ENCODE results near the gene LSM10. TPM values are rescaled to one million over a fixed set of nuclear protein-coding genes. Genes with fewer than 3 reads are reported as not detected.

The LSM10 gene
- total and polyA plus RNA-seq, 2 donors (not counting 1 experiment from before 2014, with no cell fraction given): 19.2 to 33.5 TPM

GRCh38 chr1:36417931-36418330, 20.2 kb upstream of the LSM10 start:
- H3K36me3 ChIP-seq (ENCODE audit: control insufficient read depth, insufficient read depth, low read length): no peaks in the 10 kb centered on the region
- no peaks in the 10 kb centered on the region for H3K9me3 ChIP-seq (ENCODE audit: control insufficient read depth, insufficient read depth, low read depth, low read length)
- no peaks in the 10 kb centered on the region for H3K27me3 ChIP-seq (ENCODE audit: control insufficient read depth, insufficient read depth, low read length)
- H3K4me2 ChIP-seq (ENCODE audit: extremely low read depth, insufficient read depth, low read length): no peak overlapping the region
- TF ChIP-seq, protein P1, sequence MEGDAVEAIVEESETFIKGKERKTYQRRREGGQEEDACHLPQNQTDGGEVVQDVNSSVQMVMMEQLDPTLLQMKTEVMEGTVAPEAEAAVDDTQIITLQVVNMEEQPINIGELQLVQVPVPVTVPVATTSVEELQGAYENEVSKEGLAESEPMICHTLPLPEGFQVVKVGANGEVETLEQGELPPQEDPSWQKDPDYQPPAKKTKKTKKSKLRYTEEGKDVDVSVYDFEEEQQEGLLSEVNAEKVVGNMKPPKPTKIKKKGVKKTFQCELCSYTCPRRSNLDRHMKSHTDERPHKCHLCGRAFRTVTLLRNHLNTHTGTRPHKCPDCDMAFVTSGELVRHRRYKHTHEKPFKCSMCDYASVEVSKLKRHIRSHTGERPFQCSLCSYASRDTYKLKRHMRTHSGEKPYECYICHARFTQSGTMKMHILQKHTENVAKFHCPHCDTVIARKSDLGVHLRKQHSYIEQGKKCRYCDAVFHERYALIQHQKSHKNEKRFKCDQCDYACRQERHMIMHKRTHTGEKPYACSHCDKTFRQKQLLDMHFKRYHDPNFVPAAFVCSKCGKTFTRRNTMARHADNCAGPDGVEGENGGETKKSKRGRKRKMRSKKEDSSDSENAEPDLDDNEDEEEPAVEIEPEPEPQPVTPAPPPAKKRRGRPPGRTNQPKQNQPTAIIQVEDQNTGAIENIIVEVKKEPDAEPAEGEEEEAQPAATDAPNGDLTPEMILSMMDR (conservative IDR thresholded peaks at IDR 0.05 in 1 of 2, IDR thresholded peaks at IDR 0.05 in 1 of 2; ENCODE audit: low read depth in 1 of 2, low read length in 2 of 2): no peak
- TF ChIP-seq EZH2 (IDR thresholded peaks at IDR 0.05; ENCODE audit: low read length, missing control alignments): no peak
- no peak overlapping the region for H3K9ac ChIP-seq (ENCODE audit: insufficient read depth, low read length)
- no peak overlapping the region for H3K27ac ChIP-seq (ENCODE audit: insufficient read depth, low read length)
- H2AFZ ChIP-seq (ENCODE audit: low read length): no peak overlapping the region
- no peaks in the 10 kb centered on the region for H4K20me1 ChIP-seq (ENCODE audit: control insufficient read depth, extremely low read depth, insufficient read depth, low read length)
- H3K4me3 ChIP-seq (replicated peaks in 1 of 4; ENCODE audit: control extremely low read depth in 1 of 4, insufficient read depth in 1 of 4, low read depth in 3 of 4, low read length in 4 of 4): no peak overlapping the region
- H3K4me1 ChIP-seq (ENCODE audit: control insufficient read depth, extremely low read depth, insufficient read depth, low read length): peaks cover 4% of the 10 kb centered on the region
- DNase-seq (ENCODE audit: low read depth in 2 of 2): no peak
- H3K79me2 ChIP-seq (ENCODE audit: control insufficient read depth, insufficient read depth, low read length): no peaks in the 10 kb centered on the region

DNA sequence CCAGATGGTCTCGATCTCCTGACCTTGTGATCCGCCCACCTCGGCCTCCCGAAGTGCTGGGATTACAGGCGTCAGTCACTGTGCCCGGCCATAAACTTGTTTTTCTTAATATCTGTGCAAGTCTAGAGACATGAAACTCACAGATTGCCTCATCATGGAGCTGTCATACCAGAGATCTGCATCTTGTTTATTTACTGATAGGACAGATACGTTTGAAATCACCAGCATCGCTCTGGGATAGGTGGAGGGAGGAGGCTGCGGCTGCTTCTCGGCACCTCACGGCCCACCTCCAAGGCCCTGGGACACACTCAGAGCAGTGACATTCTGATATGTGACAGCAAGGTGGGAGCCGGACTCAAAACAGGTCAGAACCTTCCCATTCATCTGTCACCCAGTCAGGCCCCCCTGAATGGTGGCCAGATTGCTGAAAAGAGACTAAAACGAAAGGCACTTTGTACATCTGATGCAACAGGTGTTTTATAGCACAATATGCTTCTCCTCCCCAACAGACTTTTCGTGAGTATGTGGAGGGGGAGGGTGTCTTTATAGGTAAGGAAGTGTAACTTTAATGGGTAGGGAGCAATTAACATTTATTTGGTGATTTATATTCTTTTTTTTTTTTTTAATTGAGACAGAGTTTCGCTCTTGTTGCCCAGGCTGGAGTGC, 18.1 kb upstream of the LSM10 start:
- Histone ChIP-seq H3K36me3 (ENCODE audit: control insufficient read depth, insufficient read depth, low read length) (no peaks in the 10 kb centered on the region), H3K4me3 (replicated peaks in 1 of 4; ENCODE audit: control extremely low read depth in 1 of 4, insufficient read depth in 1 of 4, low read depth in 3 of 4, low read length in 4 of 4) (no peak overlapping the region), H3K27ac (ENCODE audit: insufficient read depth, low read length) (no peak overlapping the region), H3K79me2 (ENCODE audit: control insufficient read depth, insufficient read depth, low read length) (no peaks in the 10 kb centered on the region), H3K4me1 (ENCODE audit: control insufficient read depth, extremely low read depth, insufficient read depth, low read length) (peaks cover 4% of the 10 kb centered on the region), H4K20me1 (ENCODE audit: control insufficient read depth, extremely low read depth, insufficient read depth, low read length) (no peaks in the 10 kb centered on the region), H3K4me2 (ENCODE audit: extremely low read depth, insufficient read depth, low read length) (no peak overlapping the region), H3K27me3 (ENCODE audit: control insufficient read depth, insufficient read depth, low read length) (no peaks in the 10 kb centered on the region), H3K9ac (ENCODE audit: insufficient read depth, low read length) (no peak overlapping the region), H2AFZ (ENCODE audit: low read length) (no peak overlapping the region), H3K9me3 (ENCODE audit: control insufficient read depth, insufficient read depth, low read depth, low read length) (no peaks in the 10 kb centered on the region)
- TF ChIP-seq, protein P1 (conservative IDR thresholded peaks at IDR 0.05 in 1 of 2, IDR thresholded peaks at IDR 0.05 in 1 of 2; ENCODE audit: low read depth in 1 of 2, low read length in 2 of 2): no peak
- TF ChIP-seq EZH2 (IDR thresholded peaks at IDR 0.05; ENCODE audit: low read length, missing control alignments): no peak
- no peak for DNase-seq (ENCODE audit: low read depth in 2 of 2)

DNA sequence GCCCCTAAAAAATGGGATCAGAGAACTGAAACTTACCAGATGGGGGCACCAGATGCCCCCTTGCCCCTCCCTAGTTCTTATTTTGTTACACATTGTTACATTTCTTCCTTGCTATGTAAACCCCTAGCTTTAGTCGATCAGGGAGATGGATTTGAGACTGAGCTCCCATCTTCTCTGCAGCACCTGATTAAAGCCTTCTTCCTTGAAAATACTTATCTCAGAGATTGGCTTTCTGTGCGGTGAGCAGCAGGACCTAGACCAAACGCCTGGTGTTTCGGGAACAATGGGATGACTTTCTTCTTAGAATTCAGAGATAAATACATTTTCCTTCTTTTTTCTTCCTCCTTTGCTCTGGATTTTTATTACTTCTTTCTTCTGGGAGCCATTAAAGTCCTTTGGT, 16.7 kb upstream of the LSM10 start:
- Histone ChIP-seq H3K79me2 (ENCODE audit: control insufficient read depth, insufficient read depth, low read length) (no peaks in the 10 kb centered on the region), H3K4me2 (ENCODE audit: extremely low read depth, insufficient read depth, low read length) (no peak overlapping the region), H3K36me3 (ENCODE audit: control insufficient read depth, insufficient read depth, low read length) (no peaks in the 10 kb centered on the region), H3K4me1 (ENCODE audit: control insufficient read depth, extremely low read depth, insufficient read depth, low read length) (no peaks in the 10 kb centered on the region), H4K20me1 (ENCODE audit: control insufficient read depth, extremely low read depth, insufficient read depth, low read length) (no peaks in the 10 kb centered on the region), H3K9me3 (ENCODE audit: control insufficient read depth, insufficient read depth, low read depth, low read length) (no peaks in the 10 kb centered on the region), H3K27me3 (ENCODE audit: control insufficient read depth, insufficient read depth, low read length) (no peaks in the 10 kb centered on the region), H3K4me3 (replicated peaks in 1 of 4; ENCODE audit: control extremely low read depth in 1 of 4, insufficient read depth in 1 of 4, low read depth in 3 of 4, low read length in 4 of 4) (no peak overlapping the region), H3K27ac (ENCODE audit: insufficient read depth, low read length) (no peak overlapping the region), H3K9ac (ENCODE audit: insufficient read depth, low read length) (no peak overlapping the region), H2AFZ (ENCODE audit: low read length) (no peak overlapping the region)
- TF ChIP-seq EZH2 (IDR thresholded peaks at IDR 0.05; ENCODE audit: low read length, missing control alignments): no peak
- TF ChIP-seq, protein P1 (conservative IDR thresholded peaks at IDR 0.05 in 1 of 2, IDR thresholded peaks at IDR 0.05 in 1 of 2; ENCODE audit: low read depth in 1 of 2, low read length in 2 of 2): no peak
- DNase-seq (ENCODE audit: low read depth in 2 of 2): no peak
